Glutamatergic neuron (in vitro differentiated cells): ENCODE results near the gene APEH. TPM values are rescaled to one million over a fixed set of nuclear protein-coding genes. Genes with fewer than 3 reads are reported as not detected.

Source experiments
- DNase-seq: peaks from one replicate; pipeline ENCODE4 v3.0.0; 2022
- H3K27ac Mint-ChIP-seq: one replicate; pipeline ENCODE4 v1.8.0; 2020; ENCODE audit warnings: mild to moderate bottlenecking, mixed read lengths, inconsistent platforms; ENCODE audit not compliant: unreplicated experiment
- H3K27me3 Mint-ChIP-seq: one replicate; pipeline ENCODE4 v1.8.0; 2020; ENCODE audit warnings: mild to moderate bottlenecking, moderate library complexity, mixed read lengths, inconsistent platforms; ENCODE audit not compliant: unreplicated experiment
- H3K36me3 Mint-ChIP-seq: one replicate; pipeline ENCODE4 v1.8.0; 2020; ENCODE audit warnings: mild to moderate bottlenecking, mixed read lengths, inconsistent platforms; ENCODE audit not compliant: unreplicated experiment
- H3K4me1 Mint-ChIP-seq: one replicate; pipeline ENCODE4 v1.8.0; 2020; ENCODE audit warnings: mild to moderate bottlenecking, low read depth, mixed read lengths, inconsistent platforms; ENCODE audit not compliant: unreplicated experiment
- H3K4me3 Mint-ChIP-seq: one replicate; pipeline ENCODE4 v1.8.0; 2020; ENCODE audit warnings: mild to moderate bottlenecking, mixed read lengths, inconsistent platforms; ENCODE audit not compliant: unreplicated experiment
- H3K9me3 Mint-ChIP-seq: one replicate; pipeline ENCODE4 v1.8.0; 2020; ENCODE audit warnings: mild to moderate bottlenecking, moderate library complexity, mixed read lengths, inconsistent platforms; ENCODE audit not compliant: unreplicated experiment
- total RNA-seq: library from RNA; stranded (reverse); fragmentation: NEBNext Ultra II Directional; extraction: Animal tissue kit (Norgen Biotek cat#: 25700); gene quantifications from one replicate; pipeline ENCODE4 v1.2.1, GENCODE V29; 2021; ENCODE audit not compliant: unreplicated experiment
- TF ChIP-seq, protein P1 (sequence below): fragments of 200-600 bp; sonication (generic); IDR thresholded peaks from one replicate; pipeline ENCODE4 v1.5.0; 2021; ENCODE audit not compliant: partially characterized antibody, unreplicated experiment

APEH gene
- total RNA-seq, 1 donor from 2014 or later, result 119 TPM

DNA sequence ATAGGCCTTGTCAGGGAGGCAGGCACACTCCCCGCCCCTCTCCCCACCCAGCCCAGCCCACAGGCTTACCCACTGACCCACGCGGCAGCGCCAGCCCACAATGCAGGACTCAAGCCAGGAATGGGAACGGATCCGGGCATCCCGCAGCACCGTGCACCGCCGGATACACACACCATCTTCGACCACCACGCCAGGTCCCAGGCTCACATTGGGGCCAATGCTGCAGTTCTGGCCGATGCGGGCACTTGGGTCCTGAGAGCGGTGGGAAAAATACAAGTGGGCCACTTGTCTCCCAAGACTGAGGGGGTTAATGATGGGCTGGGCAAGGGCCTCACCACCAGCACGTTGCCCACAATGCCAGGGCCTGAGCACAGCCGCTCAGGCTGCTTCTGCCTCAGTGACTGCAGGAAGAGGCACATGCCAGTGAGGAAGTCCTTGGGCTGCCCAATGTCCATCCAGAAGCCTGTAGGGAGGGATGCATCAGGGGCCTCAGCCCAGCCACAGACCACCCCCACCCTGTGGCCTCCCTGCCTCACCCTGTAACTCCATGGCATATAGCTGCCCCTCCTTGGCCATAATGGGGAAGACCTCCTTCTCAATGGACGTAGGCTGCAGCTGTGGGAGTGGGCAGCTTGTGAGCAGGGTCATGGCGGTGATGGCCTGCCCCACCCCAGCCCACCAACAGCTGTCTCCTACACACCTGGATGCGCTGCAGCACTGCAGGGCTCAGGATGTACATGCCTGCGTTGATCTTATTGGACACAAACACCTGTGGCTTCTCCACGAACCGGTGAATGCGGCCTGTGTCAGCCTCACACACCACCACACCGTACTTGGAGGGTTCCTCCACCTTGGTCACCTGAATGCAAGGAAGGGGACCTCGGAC lies 48.0 kb downstream of the APEH start:
- H3K36me3 Mint-ChIP-seq, result no peaks in the 10 kb centered on the region
- no peak for DNase-seq
- peaks cover 16% of the 10 kb centered on the region for H3K9me3 Mint-ChIP-seq
- TF ChIP-seq, protein P1, sequence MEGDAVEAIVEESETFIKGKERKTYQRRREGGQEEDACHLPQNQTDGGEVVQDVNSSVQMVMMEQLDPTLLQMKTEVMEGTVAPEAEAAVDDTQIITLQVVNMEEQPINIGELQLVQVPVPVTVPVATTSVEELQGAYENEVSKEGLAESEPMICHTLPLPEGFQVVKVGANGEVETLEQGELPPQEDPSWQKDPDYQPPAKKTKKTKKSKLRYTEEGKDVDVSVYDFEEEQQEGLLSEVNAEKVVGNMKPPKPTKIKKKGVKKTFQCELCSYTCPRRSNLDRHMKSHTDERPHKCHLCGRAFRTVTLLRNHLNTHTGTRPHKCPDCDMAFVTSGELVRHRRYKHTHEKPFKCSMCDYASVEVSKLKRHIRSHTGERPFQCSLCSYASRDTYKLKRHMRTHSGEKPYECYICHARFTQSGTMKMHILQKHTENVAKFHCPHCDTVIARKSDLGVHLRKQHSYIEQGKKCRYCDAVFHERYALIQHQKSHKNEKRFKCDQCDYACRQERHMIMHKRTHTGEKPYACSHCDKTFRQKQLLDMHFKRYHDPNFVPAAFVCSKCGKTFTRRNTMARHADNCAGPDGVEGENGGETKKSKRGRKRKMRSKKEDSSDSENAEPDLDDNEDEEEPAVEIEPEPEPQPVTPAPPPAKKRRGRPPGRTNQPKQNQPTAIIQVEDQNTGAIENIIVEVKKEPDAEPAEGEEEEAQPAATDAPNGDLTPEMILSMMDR, result no peak
- peak overlapping the region; percentile 94 for H3K4me3 Mint-ChIP-seq
- peaks cover 7% of the 10 kb centered on the region for H3K4me1 Mint-ChIP-seq
- H3K27me3 Mint-ChIP-seq, result peaks cover 19% of the 10 kb centered on the region
- H3K27ac Mint-ChIP-seq, result peak overlapping the region; percentile 33

DNA sequence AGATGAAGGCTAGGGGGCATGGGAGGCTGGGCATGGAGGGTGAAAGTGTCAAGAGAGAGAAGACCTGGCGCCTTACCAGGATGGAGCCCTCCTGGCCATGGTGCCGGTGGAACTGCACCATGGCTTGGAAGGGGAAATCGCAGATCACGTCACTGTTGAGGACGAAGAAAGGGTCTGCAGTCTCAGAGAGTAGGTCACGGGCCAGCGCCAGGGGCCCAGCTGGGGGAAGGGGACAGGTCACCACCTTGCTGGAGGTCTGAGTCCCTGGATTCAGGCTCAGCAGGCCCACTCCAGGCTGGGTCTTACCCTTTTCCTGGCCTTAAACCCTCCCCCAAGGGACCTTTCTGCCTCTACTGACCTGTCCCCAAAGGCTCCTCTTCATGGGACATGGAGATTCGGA lies 48.7 kb downstream of the APEH start:
- peak overlapping the region; percentile 94 for H3K4me3 Mint-ChIP-seq
- DNase-seq, result no peak
- TF ChIP-seq, protein P1, result no peak

DNA sequence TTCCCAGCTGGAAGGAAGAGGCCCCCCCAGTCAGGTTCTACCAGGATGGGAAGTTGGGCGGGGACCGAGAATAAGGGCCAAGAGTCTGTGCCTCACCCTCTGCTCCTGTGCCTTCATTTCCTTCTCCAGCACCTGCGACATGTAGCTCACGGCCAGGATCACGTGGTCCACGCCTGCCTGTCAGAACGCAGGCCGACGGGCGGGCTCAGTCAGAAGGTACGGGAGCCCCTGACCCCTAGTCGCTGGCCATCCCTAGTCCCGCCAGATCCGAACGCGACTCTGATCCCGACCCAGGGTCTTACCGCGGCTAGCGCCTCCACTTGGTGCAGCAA lies 49.1 kb downstream of the APEH start:
- TF ChIP-seq, protein P1, result no peak
- peaks cover 7% of the 10 kb centered on the region for H3K4me1 Mint-ChIP-seq
- H3K36me3 Mint-ChIP-seq, result no peaks in the 10 kb centered on the region
- peak overlapping the region; percentile 94 for H3K4me3 Mint-ChIP-seq
- H3K27ac Mint-ChIP-seq, result peak overlapping the region; percentile 86
- peak; percentile 59 for DNase-seq
- H3K27me3 Mint-ChIP-seq, result peaks cover 19% of the 10 kb centered on the region
- peaks cover 16% of the 10 kb centered on the region for H3K9me3 Mint-ChIP-seq

More for the DNA sequence above, 48.7 kb downstream of the APEH start:
- H3K27ac Mint-ChIP-seq, result peak overlapping the region; percentile 33
- peaks cover 7% of the 10 kb centered on the region for H3K4me1 Mint-ChIP-seq
- peaks cover 19% of the 10 kb centered on the region for H3K27me3 Mint-ChIP-seq
- H3K9me3 Mint-ChIP-seq, result peaks cover 16% of the 10 kb centered on the region
- no peaks in the 10 kb centered on the region for H3K36me3 Mint-ChIP-seq

DNA sequence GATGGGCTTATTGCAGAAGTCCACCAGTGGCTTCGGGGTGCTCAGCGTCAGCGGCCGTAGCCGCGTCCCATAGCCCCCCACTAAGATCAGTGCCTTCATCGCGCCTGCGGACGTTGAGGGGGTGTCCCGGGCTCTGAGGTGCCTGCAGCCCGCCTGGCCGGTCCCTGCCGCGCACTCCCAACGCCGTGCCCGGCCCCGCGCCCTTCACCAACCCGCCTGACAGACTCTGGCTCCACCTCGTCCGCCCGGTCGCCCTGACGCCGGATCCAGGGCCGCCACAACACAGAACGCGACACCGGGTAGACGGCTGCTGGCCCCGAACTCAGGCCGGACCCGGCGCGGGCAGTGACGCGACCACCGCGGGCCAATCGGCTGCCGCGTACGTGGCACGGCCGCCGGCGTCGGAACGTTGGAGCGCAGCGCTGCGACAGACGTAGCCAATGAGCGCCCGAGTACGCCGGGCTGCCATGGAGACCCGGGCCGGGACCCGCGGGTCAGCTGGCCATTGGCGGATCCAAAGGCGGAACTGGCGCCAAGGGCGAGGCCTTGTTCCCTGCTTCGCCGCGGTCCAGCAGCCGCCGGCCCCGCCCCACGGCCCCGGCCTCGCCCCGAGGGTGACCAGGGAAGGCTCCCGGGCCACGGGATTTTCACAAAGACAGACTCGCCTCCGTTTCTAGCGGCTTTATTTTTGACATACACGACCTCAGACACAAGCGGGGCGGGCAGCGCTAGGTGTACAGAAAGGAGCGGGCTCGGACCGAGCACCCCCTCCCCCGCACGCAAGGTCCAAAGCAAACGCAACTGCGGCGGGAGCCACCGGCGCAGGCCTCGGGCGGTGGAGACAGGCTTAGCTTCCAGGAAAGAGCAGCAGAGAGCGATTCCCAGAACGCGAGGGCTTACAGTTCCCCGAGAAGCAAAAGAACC lies 49.7 kb downstream of the APEH start, which contains the start of gene GMPPB:
GMPPB (minus strand) TSS at position 324 of the 924 bp plus-strand sequence; CDS start at position 99, 225 bp downstream.
- Mint-ChIP-seq H3K9me3 (peaks cover 16% of the 10 kb centered on the region), H3K4me3 (peak within 1 kb of the TSS; percentile 94), H3K4me1 (peaks cover 3% of the 10 kb centered on the region), H3K27me3 (peaks cover 15% of the 10 kb centered on the region), H3K36me3 (no peaks in the 10 kb centered on the region), H3K27ac (peak within 1 kb of the TSS; percentile 87)
- TF ChIP-seq, protein P1, result no peak
- peak; percentile 97 for DNase-seq
